K562 (cell line): ENCODE data around the gene PARD6B. TPM values are rescaled to one million over a fixed set of nuclear protein-coding genes. Genes with fewer than 3 reads are reported as not detected.

ENCODE experiments used
- DNMT1 ChIP-seq: fragments of 450-650 bp; IDR thresholded peaks from 2 replicates; pipeline ENCODE4 v1.6.1; 2016; ENCODE audit warnings: antibody characterized with exemption, mild to moderate bottlenecking
- GABPB1 ChIP-seq: sonication (generic); formaldehyde crosslinking; IDR thresholded peaks from 2 replicates; pipeline ENCODE4 v1.8.0; 2022; ENCODE audit warnings: mild to moderate bottlenecking, missing genetic modification reagents
- KDM1A ChIP-seq, 2 experiments: fragments of 450-650 bp; IDR thresholded peaks; 2 replicates each; pipeline ENCODE4 v1.6.1; 2016; ENCODE audit warnings: mild to moderate bottlenecking in 2 of 2
- KDM5B ChIP-seq: fragments of 200-600 bp; sonication (generic); IDR thresholded peaks from 2 replicates; pipeline ENCODE4 v1.6.1; 2012; ENCODE audit warnings: low read depth, mild to moderate bottlenecking, moderate library complexity, low read length, control low read depth, inconsistent platforms; ENCODE audit not compliant: insufficient replicate concordance
- MEIS2 ChIP-seq: fragments of 450-650 bp; IDR thresholded peaks from 2 replicates; pipeline ENCODE4 v1.6.1; 2014; ENCODE audit warnings: mild to moderate bottlenecking; ENCODE audit not compliant: partially characterized antibody
- MIER1 ChIP-seq: fragments of 450-650 bp; IDR thresholded peaks from 2 replicates; pipeline ENCODE4 v1.6.1; 2016; ENCODE audit warnings: antibody characterized with exemption, mild to moderate bottlenecking, low read depth
- NR2F6 ChIP-seq: fragments of 450-650 bp; formaldehyde crosslinking; IDR thresholded peaks from 2 replicates; pipeline ENCODE4 v1.4.0; 2020; ENCODE audit warnings: mild to moderate bottlenecking
- polyA plus RNA-seq, 8 experiments: library from polyadenylated mRNA; depleted of rRNA in 4 of 8; stranded (reverse) in 5 of 8; unstranded in 3 of 8; fragments of >200 nt; fragmentation: Nextera tagmentation in 2 of 8; fragmentation: Illumina TruSeq in 1 of 8; extraction: Ambion mirVana in 2 of 8; extraction: Trizol in 1 of 8; gene quantifications; 2 replicates each; pipeline versions ENCODE4 v1.2.1 to v1.2.3, GENCODE V29; 2011 to 2014; ENCODE audit warnings: inconsistent platforms in 1 of 8, missing spikeins in 1 of 8
- total RNA-seq, 7 experiments: library from RNA; depleted of rRNA in 6 of 7; stranded (reverse); fragments of >200 nt in 6 of 7; fragmentation: Illumina TruSeq in 2 of 7; extraction: Trizol in 2 of 7; gene quantifications; 2 replicates each; pipeline versions ENCODE4 v1.2.1 to v1.2.3, GENCODE V29; 2011 to 2021; ENCODE audit warnings: low replicate concordance in 1 of 7
- TF ChIP-seq, protein P1 (sequence below), 2 experiments: fragments of 450-650 bp; formaldehyde crosslinking in 1 of 2; IDR thresholded peaks; 2 replicates each; pipeline versions ENCODE4 v1.4.0 to v1.6.1; 2014 to 2020; ENCODE audit warnings: mild to moderate bottlenecking in 2 of 2, borderline replicate concordance in 1 of 2, low read depth in 1 of 2
- TF ChIP-seq, protein P2 (sequence below): fragments of 250-450 bp; sonication (Bioruptor Pico); IDR thresholded peaks from 2 replicates; pipeline ENCODE4 v1.5.0; 2020; ENCODE audit warnings: mild to moderate bottlenecking, borderline replicate concordance
- TF ChIP-seq, protein P3 (sequence below): sonication (generic); formaldehyde crosslinking; IDR thresholded peaks from 2 replicates; pipeline ENCODE4 v1.8.1; 2023; ENCODE audit warnings: missing genetic modification reagents, mild to moderate bottlenecking, borderline replicate concordance

The PARD6B gene
- total and polyA plus RNA-seq, 9 of the 15 experiments (the other 6 are each of a cell fraction or from before 2014, with no cell fraction given): 1.7 to 12.3 (median 5.5) TPM

DNA sequence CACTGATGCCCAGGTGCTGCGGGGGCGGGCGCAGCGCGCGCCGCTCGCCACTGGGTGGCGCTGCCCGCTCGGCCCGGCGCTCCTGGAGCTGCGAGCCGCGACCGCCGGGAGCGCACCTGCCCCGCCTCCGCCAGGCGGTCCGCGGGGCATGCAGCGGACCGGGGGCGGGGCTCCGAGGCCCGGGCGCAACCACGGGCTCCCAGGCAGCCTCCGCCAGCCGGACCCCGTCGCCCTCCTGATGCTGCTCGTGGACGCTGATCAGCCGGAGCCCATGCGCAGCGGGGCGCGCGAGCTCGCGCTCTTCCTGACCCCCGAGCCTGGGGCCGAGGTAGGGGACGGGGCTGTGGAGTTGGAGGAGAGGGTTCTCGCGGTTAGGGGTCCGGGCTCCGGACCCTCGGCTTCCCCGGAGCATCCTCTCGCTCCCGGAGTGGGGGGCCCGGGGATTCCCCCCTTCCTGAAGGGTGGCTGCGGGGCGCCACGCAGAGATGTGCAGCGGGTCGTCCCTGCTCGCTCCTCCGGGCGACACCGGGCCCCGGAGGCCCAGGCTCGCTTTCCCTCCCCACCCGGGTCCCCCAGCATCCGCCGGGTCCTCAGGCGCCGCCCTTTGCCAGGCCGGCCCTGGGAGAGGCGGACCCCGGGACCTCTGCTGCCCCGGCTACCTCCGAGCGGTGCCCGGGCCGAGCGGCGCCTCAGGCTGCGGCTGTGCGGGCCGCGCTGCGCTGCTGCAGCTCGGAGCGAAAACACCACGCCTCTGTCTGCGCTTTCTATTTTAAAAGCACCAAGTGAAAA, 63.7 kb downstream of the PARD6B start, which contains the start of gene BCAS4 (continued):
- TF ChIP-seq, protein P1, sequence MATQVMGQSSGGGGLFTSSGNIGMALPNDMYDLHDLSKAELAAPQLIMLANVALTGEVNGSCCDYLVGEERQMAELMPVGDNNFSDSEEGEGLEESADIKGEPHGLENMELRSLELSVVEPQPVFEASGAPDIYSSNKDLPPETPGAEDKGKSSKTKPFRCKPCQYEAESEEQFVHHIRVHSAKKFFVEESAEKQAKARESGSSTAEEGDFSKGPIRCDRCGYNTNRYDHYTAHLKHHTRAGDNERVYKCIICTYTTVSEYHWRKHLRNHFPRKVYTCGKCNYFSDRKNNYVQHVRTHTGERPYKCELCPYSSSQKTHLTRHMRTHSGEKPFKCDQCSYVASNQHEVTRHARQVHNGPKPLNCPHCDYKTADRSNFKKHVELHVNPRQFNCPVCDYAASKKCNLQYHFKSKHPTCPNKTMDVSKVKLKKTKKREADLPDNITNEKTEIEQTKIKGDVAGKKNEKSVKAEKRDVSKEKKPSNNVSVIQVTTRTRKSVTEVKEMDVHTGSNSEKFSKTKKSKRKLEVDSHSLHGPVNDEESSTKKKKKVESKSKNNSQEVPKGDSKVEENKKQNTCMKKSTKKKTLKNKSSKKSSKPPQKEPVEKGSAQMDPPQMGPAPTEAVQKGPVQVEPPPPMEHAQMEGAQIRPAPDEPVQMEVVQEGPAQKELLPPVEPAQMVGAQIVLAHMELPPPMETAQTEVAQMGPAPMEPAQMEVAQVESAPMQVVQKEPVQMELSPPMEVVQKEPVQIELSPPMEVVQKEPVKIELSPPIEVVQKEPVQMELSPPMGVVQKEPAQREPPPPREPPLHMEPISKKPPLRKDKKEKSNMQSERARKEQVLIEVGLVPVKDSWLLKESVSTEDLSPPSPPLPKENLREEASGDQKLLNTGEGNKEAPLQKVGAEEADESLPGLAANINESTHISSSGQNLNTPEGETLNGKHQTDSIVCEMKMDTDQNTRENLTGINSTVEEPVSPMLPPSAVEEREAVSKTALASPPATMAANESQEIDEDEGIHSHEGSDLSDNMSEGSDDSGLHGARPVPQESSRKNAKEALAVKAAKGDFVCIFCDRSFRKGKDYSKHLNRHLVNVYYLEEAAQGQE (IDR thresholded peaks at IDR 0.05; ENCODE audit: borderline replicate concordance): peak; percentile 54
- TF ChIP-seq, protein P1 (CRISPR knock-in tag; IDR thresholded peaks at IDR 0.05; ENCODE audit: low read depth): no peak
- TF ChIP-seq, protein P2, sequence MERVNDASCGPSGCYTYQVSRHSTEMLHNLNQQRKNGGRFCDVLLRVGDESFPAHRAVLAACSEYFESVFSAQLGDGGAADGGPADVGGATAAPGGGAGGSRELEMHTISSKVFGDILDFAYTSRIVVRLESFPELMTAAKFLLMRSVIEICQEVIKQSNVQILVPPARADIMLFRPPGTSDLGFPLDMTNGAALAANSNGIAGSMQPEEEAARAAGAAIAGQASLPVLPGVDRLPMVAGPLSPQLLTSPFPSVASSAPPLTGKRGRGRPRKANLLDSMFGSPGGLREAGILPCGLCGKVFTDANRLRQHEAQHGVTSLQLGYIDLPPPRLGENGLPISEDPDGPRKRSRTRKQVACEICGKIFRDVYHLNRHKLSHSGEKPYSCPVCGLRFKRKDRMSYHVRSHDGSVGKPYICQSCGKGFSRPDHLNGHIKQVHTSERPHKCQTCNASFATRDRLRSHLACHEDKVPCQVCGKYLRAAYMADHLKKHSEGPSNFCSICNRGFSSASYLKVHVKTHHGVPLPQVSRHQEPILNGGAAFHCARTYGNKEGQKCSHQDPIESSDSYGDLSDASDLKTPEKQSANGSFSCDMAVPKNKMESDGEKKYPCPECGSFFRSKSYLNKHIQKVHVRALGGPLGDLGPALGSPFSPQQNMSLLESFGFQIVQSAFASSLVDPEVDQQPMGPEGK: no peak
- TF ChIP-seq KDM1A (IDR thresholded peaks at IDR 0.05) (no peak), NR2F6 (CRISPR knock-in tag) (no peak), MEIS2 (no peak), GABPB1 (CRISPR knock-in tag) (no peak), KDM5B (no peak), MIER1 (no peak), DNMT1 (no peak)
- TF ChIP-seq, protein P3, sequence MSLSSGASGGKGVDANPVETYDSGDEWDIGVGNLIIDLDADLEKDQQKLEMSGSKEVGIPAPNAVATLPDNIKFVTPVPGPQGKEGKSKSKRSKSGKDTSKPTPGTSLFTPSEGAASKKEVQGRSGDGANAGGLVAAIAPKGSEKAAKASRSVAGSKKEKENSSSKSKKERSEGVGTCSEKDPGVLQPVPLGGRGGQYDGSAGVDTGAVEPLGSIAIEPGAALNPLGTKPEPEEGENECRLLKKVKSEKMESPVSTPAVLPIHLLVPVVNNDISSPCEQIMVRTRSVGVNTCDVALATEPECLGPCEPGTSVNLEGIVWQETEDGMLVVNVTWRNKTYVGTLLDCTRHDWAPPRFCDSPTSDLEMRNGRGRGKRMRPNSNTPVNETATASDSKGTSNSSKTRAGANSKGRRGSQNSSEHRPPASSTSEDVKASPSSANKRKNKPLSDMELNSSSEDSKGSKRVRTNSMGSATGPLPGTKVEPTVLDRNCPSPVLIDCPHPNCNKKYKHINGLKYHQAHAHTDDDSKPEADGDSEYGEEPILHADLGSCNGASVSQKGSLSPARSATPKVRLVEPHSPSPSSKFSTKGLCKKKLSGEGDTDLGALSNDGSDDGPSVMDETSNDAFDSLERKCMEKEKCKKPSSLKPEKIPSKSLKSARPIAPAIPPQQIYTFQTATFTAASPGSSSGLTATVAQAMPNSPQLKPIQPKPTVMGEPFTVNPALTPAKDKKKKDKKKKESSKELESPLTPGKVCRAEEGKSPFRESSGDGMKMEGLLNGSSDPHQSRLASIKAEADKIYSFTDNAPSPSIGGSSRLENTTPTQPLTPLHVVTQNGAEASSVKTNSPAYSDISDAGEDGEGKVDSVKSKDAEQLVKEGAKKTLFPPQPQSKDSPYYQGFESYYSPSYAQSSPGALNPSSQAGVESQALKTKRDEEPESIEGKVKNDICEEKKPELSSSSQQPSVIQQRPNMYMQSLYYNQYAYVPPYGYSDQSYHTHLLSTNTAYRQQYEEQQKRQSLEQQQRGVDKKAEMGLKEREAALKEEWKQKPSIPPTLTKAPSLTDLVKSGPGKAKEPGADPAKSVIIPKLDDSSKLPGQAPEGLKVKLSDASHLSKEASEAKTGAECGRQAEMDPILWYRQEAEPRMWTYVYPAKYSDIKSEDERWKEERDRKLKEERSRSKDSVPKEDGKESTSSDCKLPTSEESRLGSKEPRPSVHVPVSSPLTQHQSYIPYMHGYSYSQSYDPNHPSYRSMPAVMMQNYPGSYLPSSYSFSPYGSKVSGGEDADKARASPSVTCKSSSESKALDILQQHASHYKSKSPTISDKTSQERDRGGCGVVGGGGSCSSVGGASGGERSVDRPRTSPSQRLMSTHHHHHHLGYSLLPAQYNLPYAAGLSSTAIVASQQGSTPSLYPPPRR (CRISPR knock-in tag): no peak
